ENCODE data around the gene RBBP8NL.

The RBBP8NL gene

DNA sequence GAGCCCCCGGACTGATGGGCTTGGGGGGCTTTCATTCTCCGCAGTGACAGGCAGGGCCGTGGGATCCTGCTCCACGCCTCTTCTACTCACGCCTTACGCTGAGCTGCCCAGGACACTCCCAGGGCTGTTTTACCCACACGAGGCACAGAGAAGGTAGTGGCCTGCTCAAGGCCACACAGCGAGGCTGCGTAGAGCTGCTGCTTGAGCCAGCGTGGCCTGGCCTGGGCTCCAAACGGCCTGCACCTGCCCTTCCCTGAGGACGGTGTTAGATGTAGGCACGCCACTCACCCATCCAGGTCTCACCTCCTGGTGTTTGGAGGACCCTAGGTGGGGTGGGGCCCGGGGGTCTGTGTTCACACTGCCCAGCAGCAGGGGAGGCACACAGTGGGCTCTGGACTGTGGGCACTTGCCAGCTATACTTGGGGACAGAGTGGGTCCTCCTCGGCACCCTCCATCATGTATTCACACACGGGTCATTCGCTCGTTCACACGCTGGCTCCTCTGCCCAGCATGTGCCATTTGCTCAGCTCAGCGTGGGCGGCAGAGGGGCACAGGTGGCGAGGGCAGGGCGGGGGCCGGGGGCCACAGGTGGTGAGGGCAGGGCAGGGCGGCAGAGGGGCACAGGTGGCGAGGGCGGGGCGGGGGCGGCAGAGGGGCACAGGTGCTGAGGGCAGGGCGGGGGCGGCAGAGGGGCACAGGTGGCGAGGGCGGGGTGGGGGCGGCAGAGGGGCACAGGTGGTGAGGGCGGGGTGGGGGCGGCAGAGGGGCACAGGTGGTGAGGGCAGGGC lies 18.4 kb upstream of the RBBP8NL start:
- ATAC-seq, result no peak
- TF ChIP-seq ZFP3 (CRISPR knock-in tag; IDR thresholded peaks at IDR 0.05) (no peak), ZNF70 (CRISPR knock-in tag; IDR thresholded peaks at IDR 0.05) (no peak), OSR1 (CRISPR knock-in tag; IDR thresholded peaks at IDR 0.05) (no peak), SNAI2 (CRISPR knock-in tag; IDR thresholded peaks at IDR 0.05) (no peak)
- TF ChIP-seq, protein P1, sequence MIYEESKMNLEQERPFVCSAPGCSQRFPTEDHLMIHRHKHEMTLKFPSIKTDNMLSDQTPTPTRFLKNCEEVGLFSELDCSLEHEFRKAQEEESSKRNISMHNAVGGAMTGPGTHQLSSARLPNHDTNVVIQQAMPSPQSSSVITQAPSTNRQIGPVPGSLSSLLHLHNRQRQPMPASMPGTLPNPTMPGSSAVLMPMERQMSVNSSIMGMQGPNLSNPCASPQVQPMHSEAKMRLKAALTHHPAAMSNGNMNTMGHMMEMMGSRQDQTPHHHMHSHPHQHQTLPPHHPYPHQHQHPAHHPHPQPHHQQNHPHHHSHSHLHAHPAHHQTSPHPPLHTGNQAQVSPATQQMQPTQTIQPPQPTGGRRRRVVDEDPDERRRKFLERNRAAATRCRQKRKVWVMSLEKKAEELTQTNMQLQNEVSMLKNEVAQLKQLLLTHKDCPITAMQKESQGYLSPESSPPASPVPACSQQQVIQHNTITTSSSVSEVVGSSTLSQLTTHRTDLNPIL (CRISPR knock-in tag; IDR thresholded peaks at IDR 0.05; ENCODE audit: low read depth), result no peak

DNA sequence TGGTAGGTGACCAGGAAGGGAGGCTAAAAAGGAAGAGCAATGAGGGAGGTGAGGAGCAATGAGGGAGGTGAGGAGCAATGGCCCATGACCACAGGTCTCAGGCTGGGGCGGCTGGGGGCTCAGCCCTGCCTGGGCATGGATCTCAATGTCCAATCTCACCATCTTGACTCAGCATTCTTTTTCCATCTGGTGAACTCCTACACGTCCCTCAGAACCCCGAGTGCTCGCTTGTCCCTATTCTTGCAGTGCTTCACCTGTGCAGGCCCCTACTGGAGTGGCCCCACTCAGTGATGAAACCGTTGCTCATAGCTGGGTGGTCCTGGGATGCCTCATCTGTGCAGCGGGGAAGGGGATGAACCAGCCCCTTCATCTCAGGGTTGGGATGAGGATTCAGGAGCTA lies 16.9 kb upstream of the RBBP8NL start:
- no peak for TF ChIP-seq ZNF70 (CRISPR knock-in tag; IDR thresholded peaks at IDR 0.05)
- TF ChIP-seq ZFP3 (CRISPR knock-in tag; IDR thresholded peaks at IDR 0.05), result peak; percentile 87
- ATAC-seq, result no peak

DNA sequence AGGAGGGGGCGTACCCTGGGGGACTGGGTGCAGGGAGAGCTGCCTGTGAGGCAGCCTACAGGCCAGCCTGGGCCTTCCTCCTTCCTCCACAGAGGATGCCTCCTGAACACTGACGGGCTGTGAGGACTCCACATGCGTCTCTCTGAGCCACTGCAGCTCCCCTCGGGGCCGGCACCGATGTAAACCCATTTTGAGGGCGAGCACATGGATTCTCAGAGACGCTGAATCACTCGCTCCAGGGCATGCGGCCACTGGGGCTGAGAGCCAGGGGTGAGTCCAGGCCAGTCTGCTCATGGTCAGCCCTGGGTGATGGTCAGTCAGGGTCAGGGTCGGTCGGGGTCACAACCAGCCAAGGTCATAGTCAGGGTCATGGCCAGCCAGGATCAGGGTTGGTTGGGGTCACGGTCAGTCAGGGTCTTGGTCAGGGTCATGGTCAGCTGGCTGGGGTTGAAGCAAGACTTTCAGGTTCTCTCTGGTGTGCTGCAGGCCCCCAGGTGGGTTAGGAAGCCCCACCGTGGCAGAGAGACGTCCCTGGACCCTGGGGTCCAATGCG lies 14.7 kb upstream of the RBBP8NL start:
- TF ChIP-seq, protein P2, sequence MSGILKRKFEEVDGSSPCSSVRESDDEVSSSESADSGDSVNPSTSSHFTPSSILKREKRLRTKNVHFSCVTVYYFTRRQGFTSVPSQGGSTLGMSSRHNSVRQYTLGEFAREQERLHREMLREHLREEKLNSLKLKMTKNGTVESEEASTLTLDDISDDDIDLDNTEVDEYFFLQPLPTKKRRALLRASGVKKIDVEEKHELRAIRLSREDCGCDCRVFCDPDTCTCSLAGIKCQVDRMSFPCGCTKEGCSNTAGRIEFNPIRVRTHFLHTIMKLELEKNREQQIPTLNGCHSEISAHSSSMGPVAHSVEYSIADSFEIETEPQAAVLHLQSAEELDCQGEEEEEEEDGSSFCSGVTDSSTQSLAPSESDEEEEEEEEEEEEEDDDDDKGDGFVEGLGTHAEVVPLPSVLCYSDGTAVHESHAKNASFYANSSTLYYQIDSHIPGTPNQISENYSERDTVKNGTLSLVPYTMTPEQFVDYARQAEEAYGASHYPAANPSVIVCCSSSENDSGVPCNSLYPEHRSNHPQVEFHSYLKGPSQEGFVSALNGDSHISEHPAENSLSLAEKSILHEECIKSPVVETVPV (CRISPR knock-in tag; IDR thresholded peaks at IDR 0.05), result no peak
- TF ChIP-seq, protein P1 (CRISPR knock-in tag; IDR thresholded peaks at IDR 0.05; ENCODE audit: low read depth), result no peak
- no peak for TF ChIP-seq OSR1 (CRISPR knock-in tag; IDR thresholded peaks at IDR 0.05)
- TF ChIP-seq CSDC2 (CRISPR knock-in tag; IDR thresholded peaks at IDR 0.05), result no peak
- no peak for TF ChIP-seq ZFP3 (CRISPR knock-in tag; IDR thresholded peaks at IDR 0.05)
- no peak for TF ChIP-seq RARB (CRISPR knock-in tag; IDR thresholded peaks at IDR 0.05)
- TF ChIP-seq ARNTL (CRISPR knock-in tag; IDR thresholded peaks at IDR 0.05; ENCODE audit: borderline replicate concordance, low read depth), result no peak
- no peak for TF ChIP-seq GLIS3 (CRISPR knock-in tag; IDR thresholded peaks at IDR 0.05)
- no peak for TF ChIP-seq ESRRG (CRISPR knock-in tag; IDR thresholded peaks at IDR 0.05)
- no peak for TF ChIP-seq ZNF8 (CRISPR knock-in tag; IDR thresholded peaks at IDR 0.05)
- no peak for TF ChIP-seq PPARA (CRISPR knock-in tag; IDR thresholded peaks at IDR 0.05; ENCODE audit: borderline replicate concordance)
- no peak for ATAC-seq

DNA sequence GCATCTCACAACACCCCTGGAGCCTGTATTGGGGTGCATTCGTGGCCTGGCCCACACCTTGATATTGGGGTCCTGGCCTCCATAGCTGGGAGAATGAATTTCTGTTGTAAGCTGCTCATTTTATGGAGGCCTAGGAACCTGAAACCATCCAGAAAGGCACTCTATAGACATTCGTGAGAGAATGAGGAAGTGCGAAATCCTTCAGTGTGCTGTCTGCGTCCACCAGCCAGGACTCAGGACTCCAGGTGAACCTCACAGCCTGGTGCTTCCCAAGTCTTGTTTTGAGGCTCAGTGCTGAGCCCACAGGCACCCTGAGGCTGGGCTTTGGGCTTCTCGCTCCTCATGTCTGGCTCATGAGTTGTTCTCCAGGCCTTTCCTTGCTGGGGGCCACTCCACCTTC lies 11.9 kb upstream of the RBBP8NL start:
- no peak for ATAC-seq
- TF ChIP-seq, protein P3, sequence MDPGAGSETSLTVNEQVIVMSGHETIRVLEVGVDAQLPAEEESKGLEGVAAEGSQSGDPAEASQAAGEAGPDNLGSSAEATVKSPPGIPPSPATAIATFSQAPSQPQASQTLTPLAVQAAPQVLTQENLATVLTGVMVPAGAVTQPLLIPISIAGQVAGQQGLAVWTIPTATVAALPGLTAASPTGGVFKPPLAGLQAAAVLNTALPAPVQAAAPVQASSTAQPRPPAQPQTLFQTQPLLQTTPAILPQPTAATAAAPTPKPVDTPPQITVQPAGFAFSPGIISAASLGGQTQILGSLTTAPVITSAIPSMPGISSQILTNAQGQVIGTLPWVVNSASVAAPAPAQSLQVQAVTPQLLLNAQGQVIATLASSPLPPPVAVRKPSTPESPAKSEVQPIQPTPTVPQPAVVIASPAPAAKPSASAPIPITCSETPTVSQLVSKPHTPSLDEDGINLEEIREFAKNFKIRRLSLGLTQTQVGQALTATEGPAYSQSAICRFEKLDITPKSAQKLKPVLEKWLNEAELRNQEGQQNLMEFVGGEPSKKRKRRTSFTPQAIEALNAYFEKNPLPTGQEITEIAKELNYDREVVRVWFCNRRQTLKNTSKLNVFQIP (CRISPR knock-in tag; IDR thresholded peaks at IDR 0.05; ENCODE audit: borderline replicate concordance, low read depth), result no peak
- no peak for TF ChIP-seq ZFP30 (CRISPR knock-in tag; IDR thresholded peaks at IDR 0.05)
- TF ChIP-seq, protein P4, sequence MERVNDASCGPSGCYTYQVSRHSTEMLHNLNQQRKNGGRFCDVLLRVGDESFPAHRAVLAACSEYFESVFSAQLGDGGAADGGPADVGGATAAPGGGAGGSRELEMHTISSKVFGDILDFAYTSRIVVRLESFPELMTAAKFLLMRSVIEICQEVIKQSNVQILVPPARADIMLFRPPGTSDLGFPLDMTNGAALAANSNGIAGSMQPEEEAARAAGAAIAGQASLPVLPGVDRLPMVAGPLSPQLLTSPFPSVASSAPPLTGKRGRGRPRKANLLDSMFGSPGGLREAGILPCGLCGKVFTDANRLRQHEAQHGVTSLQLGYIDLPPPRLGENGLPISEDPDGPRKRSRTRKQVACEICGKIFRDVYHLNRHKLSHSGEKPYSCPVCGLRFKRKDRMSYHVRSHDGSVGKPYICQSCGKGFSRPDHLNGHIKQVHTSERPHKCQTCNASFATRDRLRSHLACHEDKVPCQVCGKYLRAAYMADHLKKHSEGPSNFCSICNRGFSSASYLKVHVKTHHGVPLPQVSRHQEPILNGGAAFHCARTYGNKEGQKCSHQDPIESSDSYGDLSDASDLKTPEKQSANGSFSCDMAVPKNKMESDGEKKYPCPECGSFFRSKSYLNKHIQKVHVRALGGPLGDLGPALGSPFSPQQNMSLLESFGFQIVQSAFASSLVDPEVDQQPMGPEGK (CRISPR knock-in tag; IDR thresholded peaks at IDR 0.05; ENCODE audit: borderline replicate concordance), result no peak
- TF ChIP-seq ESRRG (CRISPR knock-in tag; IDR thresholded peaks at IDR 0.05), result no peak
- no peak for TF ChIP-seq PPARA (CRISPR knock-in tag; IDR thresholded peaks at IDR 0.05; ENCODE audit: borderline replicate concordance)
- no peak for TF ChIP-seq ZNF70 (CRISPR knock-in tag; IDR thresholded peaks at IDR 0.05)
- TF ChIP-seq ARNTL (CRISPR knock-in tag; IDR thresholded peaks at IDR 0.05; ENCODE audit: borderline replicate concordance, low read depth), result no peak
- TF ChIP-seq RARB (CRISPR knock-in tag; IDR thresholded peaks at IDR 0.05), result no peak
- TF ChIP-seq BACH2 (CRISPR knock-in tag; IDR thresholded peaks at IDR 0.05; ENCODE audit: borderline replicate concordance), result no peak
- no peak for TF ChIP-seq ZNF8 (CRISPR knock-in tag; IDR thresholded peaks at IDR 0.05)
- TF ChIP-seq, protein P5, sequence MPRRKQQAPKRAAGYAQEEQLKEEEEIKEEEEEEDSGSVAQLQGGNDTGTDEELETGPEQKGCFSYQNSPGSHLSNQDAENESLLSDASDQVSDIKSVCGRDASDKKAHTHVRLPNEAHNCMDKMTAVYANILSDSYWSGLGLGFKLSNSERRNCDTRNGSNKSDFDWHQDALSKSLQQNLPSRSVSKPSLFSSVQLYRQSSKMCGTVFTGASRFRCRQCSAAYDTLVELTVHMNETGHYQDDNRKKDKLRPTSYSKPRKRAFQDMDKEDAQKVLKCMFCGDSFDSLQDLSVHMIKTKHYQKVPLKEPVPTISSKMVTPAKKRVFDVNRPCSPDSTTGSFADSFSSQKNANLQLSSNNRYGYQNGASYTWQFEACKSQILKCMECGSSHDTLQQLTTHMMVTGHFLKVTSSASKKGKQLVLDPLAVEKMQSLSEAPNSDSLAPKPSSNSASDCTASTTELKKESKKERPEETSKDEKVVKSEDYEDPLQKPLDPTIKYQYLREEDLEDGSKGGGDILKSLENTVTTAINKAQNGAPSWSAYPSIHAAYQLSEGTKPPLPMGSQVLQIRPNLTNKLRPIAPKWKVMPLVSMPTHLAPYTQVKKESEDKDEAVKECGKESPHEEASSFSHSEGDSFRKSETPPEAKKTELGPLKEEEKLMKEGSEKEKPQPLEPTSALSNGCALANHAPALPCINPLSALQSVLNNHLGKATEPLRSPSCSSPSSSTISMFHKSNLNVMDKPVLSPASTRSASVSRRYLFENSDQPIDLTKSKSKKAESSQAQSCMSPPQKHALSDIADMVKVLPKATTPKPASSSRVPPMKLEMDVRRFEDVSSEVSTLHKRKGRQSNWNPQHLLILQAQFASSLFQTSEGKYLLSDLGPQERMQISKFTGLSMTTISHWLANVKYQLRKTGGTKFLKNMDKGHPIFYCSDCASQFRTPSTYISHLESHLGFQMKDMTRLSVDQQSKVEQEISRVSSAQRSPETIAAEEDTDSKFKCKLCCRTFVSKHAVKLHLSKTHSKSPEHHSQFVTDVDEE (CRISPR knock-in tag; IDR thresholded peaks at IDR 0.05), result no peak
- TF ChIP-seq OSR1 (CRISPR knock-in tag; IDR thresholded peaks at IDR 0.05), result no peak
- TF ChIP-seq ISL1 (CRISPR knock-in tag; IDR thresholded peaks at IDR 0.05), result no peak
- TF ChIP-seq, protein P1 (CRISPR knock-in tag; IDR thresholded peaks at IDR 0.05; ENCODE audit: low read depth), result no peak
- no peak for TF ChIP-seq TCF4 (CRISPR knock-in tag; IDR thresholded peaks at IDR 0.05; ENCODE audit: borderline replicate concordance)
- no peak for TF ChIP-seq ZC3H10 (CRISPR knock-in tag; IDR thresholded peaks at IDR 0.05)
- no peak for TF ChIP-seq GLIS3 (CRISPR knock-in tag; IDR thresholded peaks at IDR 0.05)
- no peak for TF ChIP-seq ZNF565 (CRISPR knock-in tag; conservative IDR thresholded peaks at IDR 0.05; ENCODE audit: low read depth)
- no peak for TF ChIP-seq TOX (CRISPR knock-in tag; IDR thresholded peaks at IDR 0.05; ENCODE audit: borderline replicate concordance)

Measured in SK-N-SH treated with all-trans-retinoic acid at 6 μM for 48 hours (cell line).